K562 (cell line): ENCODE data around the gene SH3GL3. TPM values are rescaled to one million over a fixed set of nuclear protein-coding genes. Genes with fewer than 3 reads are reported as not detected.

Experiments
- BHLHE40 ChIP-seq: IDR thresholded peaks from 2 replicates; pipeline ENCODE4 v1.6.1; 2011; ENCODE audit warnings: low read length, improper control_type of control experiment
- CHD1 ChIP-seq: fragments of 200-600 bp; sonication (generic); IDR thresholded peaks from one replicate; pipeline ENCODE4 v1.6.1; 2012; ENCODE audit warnings: mild to moderate bottlenecking, moderate library complexity, low read length, inconsistent platforms
- CXXC5 ChIP-seq: fragments of 250-450 bp; sonication (Bioruptor Pico); IDR thresholded peaks from 2 replicates; pipeline ENCODE4 v1.8.0; 2022; ENCODE audit warnings: inconsistent platforms, mild to moderate bottlenecking, moderate library complexity
- DMBX1 ChIP-seq: fragments of 250-450 bp; sonication (Bioruptor Pico); IDR thresholded peaks from 2 replicates; pipeline ENCODE4 v1.8.0; 2022; ENCODE audit warnings: inconsistent platforms, mild to moderate bottlenecking, moderate library complexity, borderline replicate concordance
- EHMT2 ChIP-seq: fragments of 450-650 bp; IDR thresholded peaks from 2 replicates; pipeline ENCODE4 v1.6.1; 2018; ENCODE audit warnings: antibody characterized with exemption
- FOXA1 ChIP-seq: fragments of 450-650 bp; IDR thresholded peaks from 2 replicates; pipeline ENCODE4 v1.6.1; 2016; ENCODE audit warnings: mild to moderate bottlenecking, borderline replicate concordance
- GATAD2B ChIP-seq: fragments of 450-650 bp; IDR thresholded peaks from 2 replicates; pipeline ENCODE4 v1.6.1; 2017; ENCODE audit warnings: mild to moderate bottlenecking, borderline replicate concordance
- HDAC1 ChIP-seq, 2 experiments: fragments of 450-650 bp; IDR thresholded peaks; 2 replicates each; pipeline ENCODE4 v1.6.1; 2016 to 2017; ENCODE audit warnings: inconsistent platforms in 1 of 2, mild to moderate bottlenecking in 1 of 2, moderate library complexity in 1 of 2
- JUN ChIP-seq, 2 experiments: sonication (generic) in 1 of 2; formaldehyde crosslinking in 1 of 2; IDR thresholded peaks; 2 replicates each; pipeline versions ENCODE4 v1.6.1 to v1.8.0; 2012 to 2022; ENCODE audit warnings: borderline replicate concordance in 2 of 2, mild to moderate bottlenecking in 2 of 2, improper control_type of control experiment in 1 of 2, low read depth in 1 of 2, low read length in 1 of 2, missing genetic modification reagents in 1 of 2
- LCOR ChIP-seq: sonication (generic); formaldehyde crosslinking; IDR thresholded peaks from 2 replicates; pipeline ENCODE4 v1.8.0; 2022; ENCODE audit warnings: mild to moderate bottlenecking, missing genetic modification reagents
- MTA1 ChIP-seq: fragments of 450-650 bp; IDR thresholded peaks from 2 replicates; pipeline ENCODE4 v1.6.1; 2017; ENCODE audit warnings: borderline replicate concordance
- PCBP1 ChIP-seq: fragments of 200-400 bp; formaldehyde crosslinking; IDR thresholded peaks from 2 replicates; pipeline ENCODE4 v1.6.1; 2018; ENCODE audit warnings: mild to moderate bottlenecking, low read depth, low read length; ENCODE audit not compliant: poor library complexity, severe bottlenecking
- SMAD4 ChIP-seq: fragments of 250-450 bp; sonication (Bioruptor Pico); conservative IDR thresholded peaks from 2 replicates; pipeline ENCODE4 v1.8.0; 2021; ENCODE audit warnings: inconsistent platforms, mild to moderate bottlenecking, moderate library complexity
- SREBF1 ChIP-seq: fragments of 150-350 bp; IDR thresholded peaks from 2 replicates; pipeline ENCODE4 v1.6.1; 2014; ENCODE audit warnings: antibody characterized with exemption, low read depth, low read length, borderline replicate concordance
- TEAD1 ChIP-seq, 2 experiments: fragments of 450-650 bp in 1 of 2; sonication (generic) in 1 of 2; formaldehyde crosslinking; IDR thresholded peaks; 2 replicates each; pipeline versions ENCODE4 v1.4.0 to v1.8.0; 2020 to 2022; ENCODE audit warnings: mild to moderate bottlenecking in 2 of 2, missing genetic modification reagents in 1 of 2
- ZNF274 ChIP-seq: IDR thresholded peaks from 2 replicates; pipeline ENCODE4 v1.6.1; 2011; ENCODE audit warnings: low read depth, mild to moderate bottlenecking, low read length, moderate library complexity, borderline replicate concordance
- ZNF766 ChIP-seq: fragments of 200-800 bp; sonication (Bioruptor generic); conservative IDR thresholded peaks from 2 replicates; pipeline ENCODE4 v1.6.1; 2016; ENCODE audit warnings: missing genetic modification characterization, missing compliant biosample characterization
- ZZZ3 ChIP-seq: fragments of 450-650 bp; IDR thresholded peaks from 2 replicates; pipeline ENCODE4 v1.6.1; 2016; ENCODE audit warnings: antibody characterized with exemption, mild to moderate bottlenecking, moderate library complexity
- polyA plus RNA-seq, 8 experiments: library from polyadenylated mRNA; depleted of rRNA in 4 of 8; stranded (reverse) in 5 of 8; unstranded in 3 of 8; fragments of >200 nt; fragmentation: Nextera tagmentation in 2 of 8; fragmentation: Illumina TruSeq in 1 of 8; extraction: Ambion mirVana in 2 of 8; extraction: Trizol in 1 of 8; gene quantifications; 2 replicates each; pipeline versions ENCODE4 v1.2.1 to v1.2.3, GENCODE V29; 2011 to 2014; ENCODE audit warnings: inconsistent platforms in 1 of 8, missing spikeins in 1 of 8
- total RNA-seq, 7 experiments: library from RNA; depleted of rRNA in 6 of 7; stranded (reverse); fragments of >200 nt in 6 of 7; fragmentation: Illumina TruSeq in 2 of 7; extraction: Trizol in 2 of 7; gene quantifications; 2 replicates each; pipeline versions ENCODE4 v1.2.1 to v1.2.3, GENCODE V29; 2011 to 2021; ENCODE audit warnings: low replicate concordance in 1 of 7
- TF ChIP-seq, protein P1 (sequence below), 3 experiments: fragments of 200-800 bp in 1 of 3; fragments of 250-450 bp in 1 of 3; fragments of 450-650 bp in 1 of 3; sonication (Bioruptor Pico) in 1 of 3; sonication (Bioruptor generic) in 1 of 3; formaldehyde crosslinking in 1 of 3; IDR thresholded peaks; 2 replicates each; pipeline versions ENCODE4 v1.6.1 to v1.8.0; 2016 to 2022; ENCODE audit warnings: mild to moderate bottlenecking in 2 of 3, missing genetic modification characterization in 2 of 3, missing compliant biosample characterization in 1 of 3, moderate library complexity in 1 of 3
- TF ChIP-seq, protein P2 (sequence below): fragments of 450-650 bp; IDR thresholded peaks from 2 replicates; pipeline ENCODE4 v1.6.1; 2017; ENCODE audit warnings: mild to moderate bottlenecking, moderate library complexity
- TF ChIP-seq, protein P3 (sequence below): fragments of 200-800 bp; sonication (Bioruptor generic); IDR thresholded peaks from 2 replicates; pipeline ENCODE4 v1.6.1; 2017; ENCODE audit warnings: missing genetic modification characterization, missing compliant biosample characterization

Gene SH3GL3
- total and polyA plus RNA-seq, 9 of the 15 experiments (the other 6 are each of a cell fraction or from before 2014, with no cell fraction given) = 3.9 to 16.0 (median 9.7) TPM

DNA sequence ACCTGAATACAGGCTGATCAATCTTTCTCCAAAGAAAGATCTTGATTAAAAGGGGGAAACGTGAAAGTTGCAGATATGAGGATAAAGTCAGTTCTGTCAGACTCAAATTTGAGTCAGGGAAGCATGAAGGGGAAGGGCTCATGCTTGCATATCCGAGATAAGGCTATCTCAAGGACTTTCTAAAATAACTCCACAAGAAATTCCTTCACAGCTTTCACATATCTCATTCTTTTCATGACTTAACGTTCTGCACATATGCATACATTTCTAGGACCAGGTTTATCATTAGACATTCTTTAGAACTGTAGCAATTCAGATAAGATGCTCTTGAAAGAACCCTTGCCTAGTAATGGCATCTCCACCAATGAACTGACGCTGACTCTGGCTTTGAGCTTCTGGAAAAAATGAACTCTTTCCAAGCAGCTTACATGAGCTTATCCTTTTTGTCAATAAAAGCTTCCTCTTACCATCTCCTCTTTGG lies 15.9 kb downstream of the SH3GL3 start (continued):
- TF ChIP-seq PCBP1 = no peak
- peak; percentile 39; the same call in 1 of the 2 replicates for TF ChIP-seq FOXA1
- TF ChIP-seq, protein P1, sequence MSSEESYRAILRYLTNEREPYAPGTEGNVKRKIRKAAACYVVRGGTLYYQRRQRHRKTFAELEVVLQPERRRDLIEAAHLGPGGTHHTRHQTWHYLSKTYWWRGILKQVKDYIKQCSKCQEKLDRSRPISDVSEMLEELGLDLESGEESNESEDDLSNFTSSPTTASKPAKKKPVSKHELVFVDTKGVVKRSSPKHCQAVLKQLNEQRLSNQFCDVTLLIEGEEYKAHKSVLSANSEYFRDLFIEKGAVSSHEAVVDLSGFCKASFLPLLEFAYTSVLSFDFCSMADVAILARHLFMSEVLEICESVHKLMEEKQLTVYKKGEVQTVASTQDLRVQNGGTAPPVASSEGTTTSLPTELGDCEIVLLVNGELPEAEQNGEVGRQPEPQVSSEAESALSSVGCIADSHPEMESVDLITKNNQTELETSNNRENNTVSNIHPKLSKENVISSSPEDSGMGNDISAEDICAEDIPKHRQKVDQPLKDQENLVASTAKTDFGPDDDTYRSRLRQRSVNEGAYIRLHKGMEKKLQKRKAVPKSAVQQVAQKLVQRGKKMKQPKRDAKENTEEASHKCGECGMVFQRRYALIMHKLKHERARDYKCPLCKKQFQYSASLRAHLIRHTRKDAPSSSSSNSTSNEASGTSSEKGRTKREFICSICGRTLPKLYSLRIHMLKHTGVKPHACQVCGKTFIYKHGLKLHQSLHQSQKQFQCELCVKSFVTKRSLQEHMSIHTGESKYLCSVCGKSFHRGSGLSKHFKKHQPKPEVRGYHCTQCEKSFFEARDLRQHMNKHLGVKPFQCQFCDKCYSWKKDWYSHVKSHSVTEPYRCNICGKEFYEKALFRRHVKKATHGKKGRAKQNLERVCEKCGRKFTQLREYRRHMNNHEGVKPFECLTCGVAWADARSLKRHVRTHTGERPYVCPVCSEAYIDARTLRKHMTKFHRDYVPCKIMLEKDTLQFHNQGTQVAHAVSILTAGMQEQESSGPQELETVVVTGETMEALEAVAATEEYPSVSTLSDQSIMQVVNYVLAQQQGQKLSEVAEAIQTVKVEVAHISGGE (CRISPR knock-in tag; IDR thresholded peaks at IDR 0.05) = 0 out of 6 replicates have a peak, but pooled peaks of 1 of the 3 experiments have one; percentile 30
- no peak for TF ChIP-seq ZZZ3
- peak; percentile 65 for TF ChIP-seq CXXC5
- TF ChIP-seq MTA1 = 0 out of 2 replicates have a peak, but pooled peaks have one; percentile 9
- TF ChIP-seq SREBF1 = no peak
- peak in 1 of 2 experiments; percentile 52; a peak in 1 of 4 replicates for TF ChIP-seq HDAC1 (IDR thresholded peaks at IDR 0.05)
- no peak for TF ChIP-seq JUN (IDR thresholded peaks at IDR 0.05; ENCODE audit: borderline replicate concordance, low read depth, low read length)
- TF ChIP-seq JUN (CRISPR knock-in tag; IDR thresholded peaks at IDR 0.05; ENCODE audit: borderline replicate concordance) = no peak
- peak; percentile 75 for TF ChIP-seq ZNF766
- TF ChIP-seq CHD1 = no peak
- TF ChIP-seq TEAD1 (CRISPR knock-in tag; IDR thresholded peaks at IDR 0.05) = peak in 1 of 2 experiments; percentile 90; a peak in 2 of 4 replicates
- TF ChIP-seq BHLHE40 = peak; percentile 77
- peak; percentile 62; the same call in 1 of the 2 replicates for TF ChIP-seq LCOR (CRISPR knock-in tag)
- peak; percentile 79 for TF ChIP-seq SMAD4 (CRISPR knock-in tag)
- peak; percentile 69; the same call in 1 of the 2 replicates for TF ChIP-seq DMBX1 (CRISPR knock-in tag)
- 0 out of 2 replicates have a peak, but pooled peaks have one; percentile 16 for TF ChIP-seq EHMT2
- TF ChIP-seq GATAD2B = peak; percentile 71; the same call in 1 of the 2 replicates
- 0 out of 2 replicates have a peak, but pooled peaks have one; percentile 30 for TF ChIP-seq ZNF274
- TF ChIP-seq, protein P2, sequence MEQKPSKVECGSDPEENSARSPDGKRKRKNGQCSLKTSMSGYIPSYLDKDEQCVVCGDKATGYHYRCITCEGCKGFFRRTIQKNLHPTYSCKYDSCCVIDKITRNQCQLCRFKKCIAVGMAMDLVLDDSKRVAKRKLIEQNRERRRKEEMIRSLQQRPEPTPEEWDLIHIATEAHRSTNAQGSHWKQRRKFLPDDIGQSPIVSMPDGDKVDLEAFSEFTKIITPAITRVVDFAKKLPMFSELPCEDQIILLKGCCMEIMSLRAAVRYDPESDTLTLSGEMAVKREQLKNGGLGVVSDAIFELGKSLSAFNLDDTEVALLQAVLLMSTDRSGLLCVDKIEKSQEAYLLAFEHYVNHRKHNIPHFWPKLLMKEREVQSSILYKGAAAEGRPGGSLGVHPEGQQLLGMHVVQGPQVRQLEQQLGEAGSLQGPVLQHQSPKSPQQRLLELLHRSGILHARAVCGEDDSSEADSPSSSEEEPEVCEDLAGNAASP = no peak
- TF ChIP-seq, protein P3, sequence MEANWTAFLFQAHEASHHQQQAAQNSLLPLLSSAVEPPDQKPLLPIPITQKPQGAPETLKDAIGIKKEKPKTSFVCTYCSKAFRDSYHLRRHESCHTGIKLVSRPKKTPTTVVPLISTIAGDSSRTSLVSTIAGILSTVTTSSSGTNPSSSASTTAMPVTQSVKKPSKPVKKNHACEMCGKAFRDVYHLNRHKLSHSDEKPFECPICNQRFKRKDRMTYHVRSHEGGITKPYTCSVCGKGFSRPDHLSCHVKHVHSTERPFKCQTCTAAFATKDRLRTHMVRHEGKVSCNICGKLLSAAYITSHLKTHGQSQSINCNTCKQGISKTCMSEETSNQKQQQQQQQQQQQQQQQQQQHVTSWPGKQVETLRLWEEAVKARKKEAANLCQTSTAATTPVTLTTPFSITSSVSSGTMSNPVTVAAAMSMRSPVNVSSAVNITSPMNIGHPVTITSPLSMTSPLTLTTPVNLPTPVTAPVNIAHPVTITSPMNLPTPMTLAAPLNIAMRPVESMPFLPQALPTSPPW (CRISPR knock-in tag) = peak; percentile 39; the same call in 1 of the 2 replicates
